Mesendoderm (in vitro differentiated cells): Measurements from ENCODE around the gene GPR150.

Source experiments
- DNase-seq: peaks from one replicate; pipeline ENCODE4 v3.0.0; 2013
- H2AK5ac ChIP-seq: 2 replicates; pipeline ENCODE4 v1.6.1; 2013; ENCODE audit warnings: low read length, inconsistent platforms
- H2BK120ac ChIP-seq: 2 replicates; pipeline ENCODE4 v1.6.1; 2013; ENCODE audit warnings: low read depth, mild to moderate bottlenecking, low read length, moderate library complexity, mixed read lengths
- H2BK15ac ChIP-seq: replicated peaks from 2 replicates; pipeline ENCODE4 v1.6.1; 2013; ENCODE audit warnings: low read depth, mild to moderate bottlenecking, moderate library complexity
- H2BK5ac ChIP-seq: 2 replicates; pipeline ENCODE4 v1.6.1; 2013; ENCODE audit warnings: low read length, inconsistent platforms
- H3K18ac ChIP-seq: 2 replicates; pipeline ENCODE4 v1.6.1; 2013; ENCODE audit warnings: mild to moderate bottlenecking, low read length, mixed read lengths
- H3K23ac ChIP-seq: one replicate; pipeline ENCODE4 v1.6.1; 2013; ENCODE audit warnings: low read length
- H3K27ac ChIP-seq: 2 replicates; pipeline ENCODE4 v1.5.1; 2013; ENCODE audit warnings: low read depth, mild to moderate bottlenecking, inconsistent platforms, low read length, moderate library complexity
- H3K27me3 ChIP-seq: 2 replicates; pipeline ENCODE4 v1.6.1; 2013; ENCODE audit warnings: low read length, control low read depth, mild to moderate bottlenecking, inconsistent platforms; ENCODE audit not compliant: insufficient read depth, poor library complexity
- H3K36me3 ChIP-seq: 2 replicates; pipeline ENCODE4 v1.6.1; 2013; ENCODE audit warnings: low read length, inconsistent platforms; ENCODE audit not compliant: control insufficient read depth, insufficient read depth
- H3K4ac ChIP-seq: one replicate; pipeline ENCODE4 v1.6.1; 2013; ENCODE audit warnings: low read depth, mild to moderate bottlenecking, low read length, moderate library complexity
- H3K4me1 ChIP-seq: 2 replicates; pipeline ENCODE4 v1.6.1; 2013; ENCODE audit warnings: low read depth, low read length, inconsistent platforms; ENCODE audit not compliant: control insufficient read depth
- H3K4me2 ChIP-seq: 2 replicates; pipeline ENCODE4 v1.6.1; 2013; ENCODE audit warnings: low read length
- H3K4me3 ChIP-seq: 2 replicates; pipeline ENCODE4 v1.5.1; 2013; ENCODE audit warnings: mild to moderate bottlenecking, low read length
- H3K56ac ChIP-seq: one replicate; pipeline ENCODE4 v1.6.1; 2013; ENCODE audit warnings: low read length
- H3K79me1 ChIP-seq: 2 replicates; pipeline ENCODE4 v1.6.1; 2013; ENCODE audit warnings: low read length, inconsistent platforms
- H3K79me2 ChIP-seq: 2 replicates; pipeline ENCODE4 v1.6.1; 2013; ENCODE audit warnings: mild to moderate bottlenecking, low read length; ENCODE audit not compliant: control insufficient read depth, insufficient read depth
- H3K9ac ChIP-seq: 2 replicates; pipeline ENCODE4 v1.6.1; 2013; ENCODE audit warnings: low read length, inconsistent platforms
- H4K5ac ChIP-seq: one replicate; pipeline ENCODE4 v1.6.1; 2013; ENCODE audit warnings: low read length
- H4K8ac ChIP-seq: one replicate; pipeline ENCODE4 v1.6.1; 2013; ENCODE audit warnings: low read depth, mild to moderate bottlenecking, control low read depth, low read length, moderate library complexity
- WGBS: extraction: QIAGEN DNeasy Blood & Tissue Kit; methylation state at CpG from one replicate; pipeline ENCODE4 v1.1.7; 2013; ENCODE audit warnings: low lambda C conversion rate, missing lambda C conversion rate; ENCODE audit not compliant: insufficient coverage; ENCODE audit errors: extremely low coverage; 5-methylcytosine and 5-hydroxymethylcytosine counted together

GPR150 gene

DNA sequence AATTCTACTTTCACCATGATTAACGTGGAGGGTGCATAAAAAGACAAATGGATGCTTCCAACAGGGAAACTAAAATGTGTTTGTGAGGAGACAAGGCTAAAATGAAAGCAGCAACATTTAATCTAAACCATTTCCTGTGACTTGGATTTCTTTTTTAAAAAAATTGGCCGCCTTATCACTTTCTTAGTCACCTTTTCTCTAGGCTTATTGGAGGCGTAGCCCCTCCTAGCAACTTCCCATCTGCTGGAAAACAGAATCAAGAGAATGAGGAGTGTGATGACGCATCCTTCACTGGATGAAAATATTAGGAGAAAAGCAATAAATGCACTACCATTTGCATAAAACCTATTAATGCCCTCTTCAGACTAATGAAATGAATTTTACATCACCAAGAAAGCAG is 791 bp upstream of the GPR150 start:
- DNase-seq: no peak
- Histone ChIP-seq H3K79me2 (no peaks in the 10 kb centered on the region), H3K23ac (no peak overlapping the region), H3K36me3 (no peaks in the 10 kb centered on the region), H2AK5ac (no peak overlapping the region), H3K79me1 (no peaks in the 10 kb centered on the region), H3K4me1 (no peaks in the 10 kb centered on the region), H3K27me3 (peaks cover 22% of the 10 kb centered on the region), H3K27ac (no peak overlapping the region), H3K4me2 (no peak overlapping the region), H2BK5ac (no peak overlapping the region), H4K5ac (no peak overlapping the region), H2BK15ac (no peak overlapping the region), H3K18ac (no peak overlapping the region), H4K8ac (no peak overlapping the region), H2BK120ac (no peak overlapping the region), H3K4me3 (no peak overlapping the region), H3K56ac (no peak overlapping the region), H3K9ac (no peak overlapping the region), H3K4ac (no peak overlapping the region)
- WGBS: no CpG with 5 or more reads among the region's 4 CpGs

DNA sequence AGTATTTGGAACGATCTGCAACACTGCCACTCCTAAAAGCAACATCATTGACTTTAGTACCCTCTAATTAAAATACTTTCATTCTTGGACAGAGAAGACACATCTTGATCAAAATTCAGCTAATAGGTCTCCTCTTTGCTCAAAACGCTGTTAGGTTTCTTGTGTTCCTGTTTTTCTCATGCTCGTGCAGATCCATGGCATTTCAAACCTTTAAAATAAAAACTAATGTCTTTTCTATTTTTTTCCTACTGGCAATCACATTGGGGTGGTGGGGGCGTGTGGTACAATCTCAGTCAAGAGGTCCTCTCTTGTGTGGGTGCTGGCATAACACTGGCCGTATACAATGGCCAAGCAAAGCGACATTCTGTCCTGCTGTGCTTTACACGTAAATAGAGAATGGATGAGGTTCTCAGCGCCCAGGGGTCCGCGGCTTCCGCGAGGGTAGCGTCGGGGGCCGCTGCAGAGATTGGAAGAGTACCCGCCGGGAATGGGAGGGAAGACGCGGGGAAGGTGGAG is 315 bp upstream of the GPR150 start:
- H2BK120ac ChIP-seq: no peak overlapping the region
- peak overlapping the region; percentile 91 for H3K56ac ChIP-seq
- no peaks in the 10 kb centered on the region for H3K79me1 ChIP-seq
- no CpG with 5 or more reads among the region's 19 CpGs for WGBS
- no peak overlapping the region for H2BK15ac ChIP-seq
- no peak overlapping the region for H2BK5ac ChIP-seq
- peak overlapping the region; percentile 73 for H3K9ac ChIP-seq
- H3K4ac ChIP-seq: no peak overlapping the region
- peak overlapping the region; percentile 37 for H3K23ac ChIP-seq
- H3K18ac ChIP-seq: peak overlapping the region; percentile 13
- H3K4me2 ChIP-seq: peak overlapping the region; percentile 87
- H3K36me3 ChIP-seq: no peaks in the 10 kb centered on the region
- no peak for DNase-seq
- H2AK5ac ChIP-seq: no peak overlapping the region
- H4K5ac ChIP-seq: no peak overlapping the region
- no peak overlapping the region for H4K8ac ChIP-seq
- no peaks in the 10 kb centered on the region for H3K4me1 ChIP-seq
- no peaks in the 10 kb centered on the region for H3K79me2 ChIP-seq
- H3K27ac ChIP-seq: no peak overlapping the region
- H3K4me3 ChIP-seq: peak overlapping the region; percentile 20
- H3K27me3 ChIP-seq: peaks cover 22% of the 10 kb centered on the region

DNA sequence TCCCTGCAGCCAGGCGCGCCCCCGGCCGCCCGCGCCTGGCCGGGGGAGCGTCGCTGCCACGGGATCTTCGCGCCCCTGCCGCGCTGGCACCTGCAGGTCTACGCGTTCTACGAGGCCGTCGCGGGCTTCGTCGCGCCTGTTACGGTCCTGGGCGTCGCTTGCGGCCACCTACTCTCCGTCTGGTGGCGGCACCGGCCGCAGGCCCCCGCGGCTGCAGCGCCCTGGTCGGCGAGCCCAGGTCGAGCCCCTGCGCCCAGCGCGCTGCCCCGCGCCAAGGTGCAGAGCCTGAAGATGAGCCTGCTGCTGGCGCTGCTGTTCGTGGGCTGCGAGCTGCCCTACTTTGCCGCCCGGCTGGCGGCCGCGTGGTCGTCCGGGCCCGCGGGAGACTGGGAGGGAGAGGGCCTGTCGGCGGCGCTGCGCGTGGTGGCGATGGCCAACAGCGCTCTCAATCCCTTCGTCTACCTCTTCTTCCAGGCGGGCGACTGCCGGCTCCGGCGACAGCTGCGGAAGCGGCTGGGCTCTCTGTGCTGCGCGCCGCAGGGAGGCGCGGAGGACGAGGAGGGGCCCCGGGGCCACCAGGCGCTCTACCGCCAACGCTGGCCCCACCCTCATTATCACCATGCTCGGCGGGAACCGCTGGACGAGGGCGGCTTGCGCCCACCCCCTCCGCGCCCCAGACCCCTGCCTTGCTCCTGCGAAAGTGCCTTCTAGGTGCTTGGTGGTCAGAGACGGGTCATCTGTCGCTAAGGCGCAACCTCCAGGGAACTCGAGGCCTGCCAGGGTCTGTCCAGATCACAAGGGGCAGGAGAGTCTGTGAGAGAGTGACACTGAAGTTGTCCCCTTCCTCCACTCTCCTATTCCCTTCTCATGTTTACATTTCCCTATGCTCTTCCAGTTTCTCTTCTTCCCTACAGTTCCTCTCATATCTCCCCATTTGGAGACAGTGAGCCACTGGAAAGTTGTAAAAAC is 1.3 kb downstream of the GPR150 start:
- no peaks in the 10 kb centered on the region for H3K4me1 ChIP-seq
- no peak overlapping the region for H4K8ac ChIP-seq
- H3K79me2 ChIP-seq: no peaks in the 10 kb centered on the region
- no peak overlapping the region for H3K23ac ChIP-seq
- H2AK5ac ChIP-seq: no peak overlapping the region
- no peak overlapping the region for H3K4ac ChIP-seq
- H3K18ac ChIP-seq: peak overlapping the region; percentile 31
- H3K4me3 ChIP-seq: peak overlapping the region; percentile 22
- peak overlapping the region; percentile 91 for H3K56ac ChIP-seq
- H2BK15ac ChIP-seq: no peak overlapping the region
- H3K4me2 ChIP-seq: peak overlapping the region; percentile 87
- H2BK5ac ChIP-seq: no peak overlapping the region
- peak; percentile 68 for DNase-seq
- no peak overlapping the region for H4K5ac ChIP-seq
- H3K36me3 ChIP-seq: no peaks in the 10 kb centered on the region
- no CpG with 5 or more reads among the region's 92 CpGs for WGBS
- peak overlapping the region; percentile 73 for H3K9ac ChIP-seq
- H2BK120ac ChIP-seq: no peak overlapping the region
- no peak overlapping the region for H3K27ac ChIP-seq
- H3K27me3 ChIP-seq: peaks cover 22% of the 10 kb centered on the region
- no peaks in the 10 kb centered on the region for H3K79me1 ChIP-seq

DNA sequence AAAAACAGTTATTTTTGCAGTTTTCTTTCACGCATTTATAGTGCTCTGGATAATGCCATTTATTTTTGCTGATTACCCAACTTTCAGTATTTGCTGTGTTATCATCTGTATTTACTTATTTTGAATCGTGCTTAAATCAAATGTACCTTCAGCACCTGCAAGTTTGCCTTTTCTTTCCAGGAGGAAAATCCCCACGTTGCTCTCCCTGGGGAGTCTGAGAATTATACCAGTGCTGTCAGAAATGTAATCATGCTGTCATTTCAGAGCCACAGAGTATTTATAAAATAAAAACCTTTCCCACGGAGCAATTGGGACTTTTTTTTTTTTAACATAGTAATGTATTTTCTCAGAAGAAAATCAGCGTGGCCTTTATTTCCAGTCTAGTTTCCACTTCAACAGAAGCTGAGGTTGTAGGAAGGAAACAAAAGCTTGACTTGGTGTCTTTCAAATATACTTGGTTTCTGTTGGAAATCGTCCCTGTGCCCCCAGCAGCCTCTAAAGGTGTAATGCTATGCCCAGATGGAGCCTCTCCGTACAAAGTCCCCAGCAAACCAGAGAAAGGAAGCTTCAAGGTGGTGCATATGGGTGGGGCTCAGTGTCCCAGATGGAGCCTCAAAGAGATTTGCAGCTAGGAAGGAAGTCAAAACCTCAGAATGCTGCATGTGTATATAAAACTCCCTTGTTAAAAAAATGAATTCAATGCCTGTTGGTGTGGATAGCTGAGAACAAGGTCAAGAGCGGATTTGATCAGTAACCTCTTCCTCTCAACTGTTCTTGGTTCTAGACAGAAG is 2.1 kb downstream of the GPR150 start:
- no peaks in the 10 kb centered on the region for H3K79me1 ChIP-seq

DNA sequence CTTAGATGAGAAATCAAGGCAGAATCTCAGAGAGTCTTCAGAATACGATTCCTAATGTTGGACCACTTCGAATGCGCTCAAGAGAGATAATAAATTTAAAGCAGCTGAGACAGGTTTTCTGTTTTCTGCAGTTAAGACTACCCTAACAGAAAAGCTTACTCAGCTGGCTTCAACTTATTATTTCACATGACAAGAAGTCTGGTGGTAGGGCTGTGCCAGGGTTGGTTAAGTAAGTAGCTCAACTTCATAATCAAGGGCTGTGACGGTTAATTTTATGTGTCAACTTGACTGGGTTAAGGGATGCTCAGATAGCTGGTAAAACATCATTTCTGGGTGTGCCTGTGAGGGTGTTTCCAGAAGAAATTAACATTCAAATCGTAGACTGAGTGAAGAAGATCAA is 3.8 kb downstream of the GPR150 start:
- no peak for DNase-seq
- H3K36me3 ChIP-seq: no peaks in the 10 kb centered on the region
- no peak overlapping the region for H3K27ac ChIP-seq
- no peaks in the 10 kb centered on the region for H3K79me2 ChIP-seq
- WGBS: no CpG with 5 or more reads among the region's 5 CpGs
- H3K56ac ChIP-seq: no peak overlapping the region
- H2AK5ac ChIP-seq: no peak overlapping the region
- no peaks in the 10 kb centered on the region for H3K79me1 ChIP-seq
- no peak overlapping the region for H2BK120ac ChIP-seq
- no peak overlapping the region for H3K4ac ChIP-seq
- H2BK15ac ChIP-seq: no peak overlapping the region
- no peak overlapping the region for H4K5ac ChIP-seq
- no peak overlapping the region for H3K9ac ChIP-seq
- peaks cover 18% of the 10 kb centered on the region for H3K27me3 ChIP-seq
- no peak overlapping the region for H3K4me3 ChIP-seq
- H3K23ac ChIP-seq: no peak overlapping the region
- no peaks in the 10 kb centered on the region for H3K4me1 ChIP-seq
- no peak overlapping the region for H3K4me2 ChIP-seq
- H3K18ac ChIP-seq: no peak overlapping the region
- H2BK5ac ChIP-seq: no peak overlapping the region
- no peak overlapping the region for H4K8ac ChIP-seq

More for the DNA sequence above, 2.1 kb downstream of the GPR150 start:
- H2BK5ac ChIP-seq: no peak overlapping the region
- H4K8ac ChIP-seq: no peak overlapping the region
- no peak overlapping the region for H2BK15ac ChIP-seq
- no peak overlapping the region for H3K27ac ChIP-seq
- H2BK120ac ChIP-seq: no peak overlapping the region
- H3K27me3 ChIP-seq: peaks cover 22% of the 10 kb centered on the region
- no peak overlapping the region for H2AK5ac ChIP-seq
- DNase-seq: no peak
- no peak overlapping the region for H3K4ac ChIP-seq
- H3K4me1 ChIP-seq: no peaks in the 10 kb centered on the region
- H3K9ac ChIP-seq: no peak overlapping the region
- no peaks in the 10 kb centered on the region for H3K79me2 ChIP-seq
- no peaks in the 10 kb centered on the region for H3K36me3 ChIP-seq
- no peak overlapping the region for H3K4me2 ChIP-seq
- H3K4me3 ChIP-seq: no peak overlapping the region
- no peak overlapping the region for H3K18ac ChIP-seq
- H3K56ac ChIP-seq: no peak overlapping the region
- WGBS: no CpG with 5 or more reads among the region's 8 CpGs
- no peak overlapping the region for H3K23ac ChIP-seq
- no peak overlapping the region for H4K5ac ChIP-seq
